ENCODE measurements around the gene ADAMTS2. TPM values are rescaled to one million over a fixed set of nuclear protein-coding genes. Genes with fewer than 3 reads are reported as not detected.
A peak's percentile ranks its signal among the peaks of the same experiment; 100 is the strongest.

ADAMTS2 gene
- total and polyA plus RNA-seq, 12 donors, result 4.3 to 70.3 (median 22.4) TPM

DNA sequence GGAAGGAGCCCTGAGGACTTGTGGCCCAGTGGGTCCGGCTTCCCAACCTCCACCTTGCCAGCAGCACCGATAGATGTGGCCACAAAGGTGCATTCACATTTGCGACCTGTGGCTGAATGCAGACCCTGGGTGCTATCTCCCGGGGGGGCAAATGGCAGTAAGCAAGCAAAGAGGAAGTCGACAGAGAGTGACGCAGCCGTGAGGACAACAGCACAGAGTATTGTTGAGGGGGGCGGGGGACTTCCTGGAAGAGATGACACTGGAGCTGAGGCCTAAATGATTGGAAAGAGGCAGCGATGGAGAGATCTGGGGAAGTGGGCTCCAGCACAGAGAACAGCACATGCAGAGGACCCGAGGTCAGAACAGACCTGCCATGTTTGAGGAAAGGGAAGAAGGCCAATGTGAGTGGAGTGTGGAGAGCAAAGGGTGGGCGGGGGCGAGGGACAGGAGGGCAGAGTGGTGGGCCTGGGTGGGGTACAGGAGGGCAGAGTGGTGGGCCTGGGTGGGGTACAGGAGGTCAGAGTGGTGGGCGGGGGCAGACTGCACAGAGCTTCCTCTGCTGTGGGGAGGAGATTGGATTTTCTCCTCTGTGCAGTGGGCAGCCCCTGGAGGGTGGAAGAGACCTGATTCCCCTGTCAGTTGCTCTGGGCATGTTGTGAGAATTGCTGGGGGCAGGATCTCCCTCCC lies 42.6 kb downstream of the ADAMTS2 start:
- no peak overlapping the region for H3K4me3 ChIP-seq
- intact Hi-C loops (cut with DNase I), result no loop called here
- H3K27ac ChIP-seq, result peak overlapping the region in 1 of 5 donors; percentile 49
- peak in 2 of 7 donors; percentile 28 to 30 for DNase-seq
- no peaks in the 10 kb centered on the region for H3K36me3 ChIP-seq (replicated peaks in 1 of 2)
- no peak for TF ChIP-seq POLR2A (IDR thresholded peaks at IDR 0.05)
- TF ChIP-seq, protein P1, sequence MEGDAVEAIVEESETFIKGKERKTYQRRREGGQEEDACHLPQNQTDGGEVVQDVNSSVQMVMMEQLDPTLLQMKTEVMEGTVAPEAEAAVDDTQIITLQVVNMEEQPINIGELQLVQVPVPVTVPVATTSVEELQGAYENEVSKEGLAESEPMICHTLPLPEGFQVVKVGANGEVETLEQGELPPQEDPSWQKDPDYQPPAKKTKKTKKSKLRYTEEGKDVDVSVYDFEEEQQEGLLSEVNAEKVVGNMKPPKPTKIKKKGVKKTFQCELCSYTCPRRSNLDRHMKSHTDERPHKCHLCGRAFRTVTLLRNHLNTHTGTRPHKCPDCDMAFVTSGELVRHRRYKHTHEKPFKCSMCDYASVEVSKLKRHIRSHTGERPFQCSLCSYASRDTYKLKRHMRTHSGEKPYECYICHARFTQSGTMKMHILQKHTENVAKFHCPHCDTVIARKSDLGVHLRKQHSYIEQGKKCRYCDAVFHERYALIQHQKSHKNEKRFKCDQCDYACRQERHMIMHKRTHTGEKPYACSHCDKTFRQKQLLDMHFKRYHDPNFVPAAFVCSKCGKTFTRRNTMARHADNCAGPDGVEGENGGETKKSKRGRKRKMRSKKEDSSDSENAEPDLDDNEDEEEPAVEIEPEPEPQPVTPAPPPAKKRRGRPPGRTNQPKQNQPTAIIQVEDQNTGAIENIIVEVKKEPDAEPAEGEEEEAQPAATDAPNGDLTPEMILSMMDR (IDR thresholded peaks at IDR 0.05), result no peak
- H3K4me1 ChIP-seq (replicated peaks in 1 of 2), result no peaks in the 10 kb centered on the region
- WGBS, 4 donors, result 71 to 83% (median 78%) methylated on average over 13 of the region's 13 CpGs
- H3K27me3 ChIP-seq, result no peaks in the 10 kb centered on the region
- peaks cover 0 to 9% (median 0%) of the 10 kb centered on the region in 3 donors for H3K9me3 ChIP-seq (replicated peaks in 1 of 3)

DNA sequence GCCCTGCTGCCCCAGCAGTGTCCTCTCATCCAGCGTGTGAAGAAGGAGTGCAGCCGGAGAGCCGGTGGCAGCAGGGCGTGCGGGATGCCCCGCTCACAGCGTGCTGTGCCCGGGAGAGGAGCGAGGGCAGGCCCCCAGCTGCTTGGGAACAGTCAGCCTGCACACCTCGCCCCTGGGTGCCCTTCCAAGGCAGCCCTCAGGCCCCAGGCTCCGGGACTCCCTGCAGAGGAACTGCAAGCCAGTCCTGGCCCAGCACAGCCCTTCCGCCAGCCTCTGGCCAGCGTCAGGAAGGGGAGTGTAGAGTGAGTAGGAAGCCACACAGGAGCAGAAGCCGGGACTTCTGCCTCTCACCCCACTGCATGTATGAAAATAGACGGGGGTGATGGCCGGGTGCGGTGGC lies 43.5 kb downstream of the ADAMTS2 start:
- DNase-seq, result peak in 2 of 7 donors; percentile 12 to 17
- WGBS, 4 donors, result 66 to 86% (median 72%) methylated on average over 7 to 17 of the region's 17 CpGs
- H3K27ac ChIP-seq, result peak overlapping the region in 1 of 5 donors; percentile 53

DNA sequence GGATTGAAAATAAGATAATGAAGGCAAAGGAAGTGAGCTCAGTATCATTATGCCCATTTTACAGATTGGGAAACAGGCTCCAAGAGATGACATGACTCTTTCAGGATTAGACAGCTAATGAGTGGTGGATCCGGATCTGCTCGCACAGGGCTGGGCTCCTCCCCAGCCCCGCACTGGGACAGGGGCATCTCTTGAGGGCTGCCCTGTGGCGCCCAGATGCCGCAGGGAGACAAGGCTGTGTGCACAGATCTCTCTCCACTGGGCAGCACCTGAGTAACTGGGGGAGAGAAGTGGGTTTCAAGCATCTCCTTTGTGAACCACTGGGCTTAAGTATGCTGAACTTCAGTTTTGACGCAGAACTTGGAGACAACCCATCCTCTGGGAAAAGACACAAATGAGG lies 43.9 kb downstream of the ADAMTS2 start:
- no peak for DNase-seq
- H3K27me3 ChIP-seq, result no peaks in the 10 kb centered on the region
- peak overlapping the region in 1 of 5 donors; percentile 53 for H3K27ac ChIP-seq
- intact Hi-C loops (cut with DNase I), result no loop called here
- TF ChIP-seq, protein P1 (IDR thresholded peaks at IDR 0.05), result no peak
- no peak for TF ChIP-seq POLR2A (IDR thresholded peaks at IDR 0.05)
- no peak overlapping the region for H3K4me3 ChIP-seq
- WGBS, 4 donors, result 81 to 92% (median 83%) methylated on average over 5 to 6 of the region's 6 CpGs
- H3K9me3 ChIP-seq (replicated peaks in 1 of 3), result peaks cover 0 to 9% (median 0%) of the 10 kb centered on the region in 3 donors
- H3K36me3 ChIP-seq (replicated peaks in 1 of 2), result no peaks in the 10 kb centered on the region
- H3K4me1 ChIP-seq (replicated peaks in 1 of 2), result no peaks in the 10 kb centered on the region

More for the DNA sequence above, 43.5 kb downstream of the ADAMTS2 start:
- TF ChIP-seq, protein P1 (IDR thresholded peaks at IDR 0.05), result no peak
- intact Hi-C loops (cut with DNase I), result no loop called here
- Histone ChIP-seq H3K27me3 (no peaks in the 10 kb centered on the region), H3K4me1 (replicated peaks in 1 of 2) (no peaks in the 10 kb centered on the region), H3K36me3 (replicated peaks in 1 of 2) (no peaks in the 10 kb centered on the region), H3K4me3 (no peak overlapping the region), H3K9me3 (replicated peaks in 1 of 3) (peaks cover 0 to 9% (median 0%) of the 10 kb centered on the region in 3 donors)

DNA sequence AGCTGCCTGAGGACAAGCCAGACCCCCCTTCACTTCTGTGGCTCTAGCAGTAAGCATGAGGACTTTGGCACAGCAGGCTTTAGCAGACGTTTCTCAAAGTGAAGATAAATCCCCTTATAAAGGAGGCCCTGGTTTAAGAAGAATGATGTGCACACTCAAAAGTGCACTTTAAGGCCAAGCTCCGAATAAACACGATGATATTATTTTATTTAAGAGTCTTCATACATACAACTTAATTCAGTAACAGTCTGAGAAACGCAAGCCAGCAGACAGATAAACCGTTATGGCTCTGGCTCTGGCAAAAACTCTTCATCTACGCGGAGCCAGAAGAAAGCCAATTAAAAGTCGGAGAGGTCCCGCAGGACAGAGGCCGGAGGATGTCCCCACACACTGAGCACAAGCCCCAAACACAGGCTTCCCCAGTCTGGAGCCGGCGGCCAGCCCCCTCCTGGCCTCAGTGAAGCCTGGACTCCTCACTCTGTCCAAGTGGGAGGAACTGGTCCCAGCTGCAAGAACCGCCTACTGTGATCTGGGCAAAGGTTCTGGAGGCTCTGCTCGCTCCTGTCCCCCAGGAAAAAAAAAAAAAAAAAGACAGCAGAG lies 44.6 kb downstream of the ADAMTS2 start:
- DNase-seq, result peak in 3 of 7 donors; percentile 22 to 61 (median 34)
- intact Hi-C loops (cut with DNase I), result no loop called here
- Histone ChIP-seq H3K36me3 (replicated peaks in 1 of 2) (no peaks in the 10 kb centered on the region), H3K27me3 (no peaks in the 10 kb centered on the region), H3K4me3 (no peak overlapping the region), H3K4me1 (replicated peaks in 1 of 2) (no peaks in the 10 kb centered on the region), H3K9me3 (replicated peaks in 1 of 3) (peaks cover 0 to 9% (median 0%) of the 10 kb centered on the region in 3 donors), H3K27ac (no peak overlapping the region)
- TF ChIP-seq, protein P1 (IDR thresholded peaks at IDR 0.05), result no peak
- TF ChIP-seq POLR2A (IDR thresholded peaks at IDR 0.05), result no peak
- WGBS, 4 donors, result 54 to 62% (median 59%) methylated on average over 12 to 14 of the region's 14 CpGs
